Astrocyte (in vitro differentiated cells and primary cell): ENCODE data around the gene ADAMTS16. TPM values are rescaled to one million over a fixed set of nuclear protein-coding genes. Genes with fewer than 3 reads are reported as not detected.

Experiments used
- DNase-seq: peaks from one replicate; pipeline ENCODE4 v3.0.0-alpha.2; 2010; ENCODE audit warnings: low read depth
- FAIRE-seq: peaks from 2 replicates; lab custom pipeline; 2011; peaks lifted over from hg19 to GRCh38; lab: Jason Lieb, UNC
- H2AFZ ChIP-seq: 2 replicates; pipeline ENCODE4 v1.6.0; 2012; ENCODE audit warnings: low read depth, low read length, inconsistent platforms
- H3K27ac ChIP-seq: 2 replicates; pipeline ENCODE4 v1.5.1; 2011; ENCODE audit warnings: low read depth, low read length, inconsistent platforms
- H3K27me3 ChIP-seq: 2 replicates; pipeline ENCODE4 v1.6.0; 2011; ENCODE audit warnings: low read length, inconsistent platforms; ENCODE audit not compliant: insufficient read depth
- H3K36me3 ChIP-seq: 2 replicates; pipeline ENCODE4 v1.5.1; 2011; ENCODE audit warnings: low read length, inconsistent platforms; ENCODE audit not compliant: insufficient read depth
- H3K4me1 ChIP-seq: 2 replicates; pipeline ENCODE4 v1.5.1; 2011; ENCODE audit warnings: low read length, inconsistent platforms; ENCODE audit not compliant: insufficient read depth
- H3K4me2 ChIP-seq: 2 replicates; pipeline ENCODE4 v1.6.0; 2012; ENCODE audit warnings: low read length, inconsistent platforms
- H3K4me3 ChIP-seq: 2 replicates; pipeline ENCODE4 v1.5.1; 2011; ENCODE audit warnings: low read depth, mild to moderate bottlenecking, low read length, inconsistent platforms; ENCODE audit not compliant: insufficient read depth
- H3K79me2 ChIP-seq: 2 replicates; pipeline ENCODE4 v1.6.0; 2012; ENCODE audit warnings: mild to moderate bottlenecking, low read length, inconsistent platforms; ENCODE audit not compliant: insufficient read depth
- H3K9ac ChIP-seq: 2 replicates; pipeline ENCODE4 v1.6.0; 2012; ENCODE audit warnings: mild to moderate bottlenecking, low read length, inconsistent platforms
- H3K9me3 ChIP-seq: 2 replicates; pipeline ENCODE4 v1.5.1; 2012; ENCODE audit warnings: low read depth, mild to moderate bottlenecking, low read length, inconsistent platforms; ENCODE audit not compliant: insufficient read depth
- H4K20me1 ChIP-seq: 2 replicates; pipeline ENCODE4 v1.6.0; 2012; ENCODE audit warnings: low read length, inconsistent platforms; ENCODE audit not compliant: insufficient read depth
- H3K27ac Mint-ChIP-seq: one replicate; pipeline ENCODE4 v1.8.0; 2021; ENCODE audit warnings: mild to moderate bottlenecking, mixed read lengths; ENCODE audit not compliant: unreplicated experiment
- H3K27me3 Mint-ChIP-seq: one replicate; pipeline ENCODE4 v1.8.0; 2021; ENCODE audit warnings: low read depth, mixed read lengths; ENCODE audit not compliant: unreplicated experiment
- H3K36me3 Mint-ChIP-seq: one replicate; pipeline ENCODE4 v1.8.0; 2021; ENCODE audit warnings: low read depth, mixed read lengths; ENCODE audit not compliant: unreplicated experiment
- H3K4me1 Mint-ChIP-seq: one replicate; pipeline ENCODE4 v1.8.0; 2021; ENCODE audit warnings: low read depth, mixed read lengths; ENCODE audit not compliant: unreplicated experiment
- H3K4me3 Mint-ChIP-seq: one replicate; pipeline ENCODE4 v1.8.0; 2021; ENCODE audit warnings: mild to moderate bottlenecking, moderate library complexity, mixed read lengths; ENCODE audit not compliant: unreplicated experiment
- H3K9me3 Mint-ChIP-seq: one replicate; pipeline ENCODE4 v1.8.0; 2021; ENCODE audit warnings: mild to moderate bottlenecking, mixed read lengths; ENCODE audit not compliant: unreplicated experiment
- CTCF ChIP-seq: IDR thresholded peaks from 2 replicates; pipeline ENCODE4 v1.5.1; 2011; ENCODE audit warnings: low read depth, mild to moderate bottlenecking, inconsistent platforms, low read length, moderate library complexity; ENCODE audit not compliant: insufficient read depth
- EZH2 ChIP-seq: IDR thresholded peaks from 2 replicates; pipeline ENCODE4 v1.6.1; 2012; ENCODE audit warnings: mild to moderate bottlenecking, low read length, inconsistent platforms; ENCODE audit not compliant: insufficient read depth
- total RNA-seq: library from RNA; stranded (reverse); gene quantifications from 2 replicates; pipeline ENCODE4 v1.2.1, GENCODE V29; 2021

The ADAMTS16 gene
- total RNA-seq, 1 donor from 2014 or later: 5.7 TPM

- peaks cover 4% of the 10 kb centered on the region for H3K9me3 ChIP-seq
- Mint-ChIP-seq H3K9me3 (peaks cover 10% of the 10 kb centered on the region), H3K27me3 (no peaks in the 10 kb centered on the region), H3K4me1 (peaks cover 11% of the 10 kb centered on the region), H3K27ac (peak overlapping the region; percentile 69), H3K36me3 (peaks cover 3% of the 10 kb centered on the region), H3K4me3 (no peak overlapping the region)
- H4K20me1 ChIP-seq: no peaks in the 10 kb centered on the region
- H3K79me2 ChIP-seq: no peaks in the 10 kb centered on the region
- peak; percentile 82 for DNase-seq
- no peak overlapping the region for H3K4me3 ChIP-seq
- H3K9ac ChIP-seq: no peak overlapping the region
- FAIRE-seq: no peak
- H3K4me2 ChIP-seq: peak overlapping the region; percentile 30
- H3K27ac ChIP-seq: peak overlapping the region; percentile 8
- no peak overlapping the region for H2AFZ ChIP-seq
- H3K4me1 ChIP-seq: peaks cover 10% of the 10 kb centered on the region
- no peaks in the 10 kb centered on the region for H3K27me3 ChIP-seq
- TF ChIP-seq EZH2 (no peak), CTCF (no peak)
- no peaks in the 10 kb centered on the region for H3K36me3 ChIP-seq
Measured at GRCh38 chr5:5306696-5307095, 166.6 kb downstream of the ADAMTS16 start.

- TF ChIP-seq EZH2: no peak
- TF ChIP-seq CTCF: no peak
- no peak overlapping the region for H2AFZ ChIP-seq
- no peaks in the 10 kb centered on the region for H3K9me3 ChIP-seq
- DNase-seq (no peak), FAIRE-seq (no peak)
- no peak overlapping the region for H3K27ac ChIP-seq
- Mint-ChIP-seq H3K27ac (peak overlapping the region; percentile 81), H3K27me3 (no peaks in the 10 kb centered on the region), H3K4me3 (no peak overlapping the region), H3K36me3 (no peaks in the 10 kb centered on the region), H3K9me3 (peaks cover 4% of the 10 kb centered on the region), H3K4me1 (peaks cover 20% of the 10 kb centered on the region)
- H3K79me2 ChIP-seq: no peaks in the 10 kb centered on the region
- H3K9ac ChIP-seq: no peak overlapping the region
- H3K36me3 ChIP-seq: no peaks in the 10 kb centered on the region
- H3K4me3 ChIP-seq: no peak overlapping the region
- peaks cover 22% of the 10 kb centered on the region for H3K4me1 ChIP-seq
- H3K27me3 ChIP-seq: no peaks in the 10 kb centered on the region
- no peak overlapping the region for H3K4me2 ChIP-seq
- no peaks in the 10 kb centered on the region for H4K20me1 ChIP-seq
Measured at GRCh38 chr5:5308319-5308718, 168.2 kb downstream of the ADAMTS16 start.

- H4K20me1 ChIP-seq: no peaks in the 10 kb centered on the region
- no peak for FAIRE-seq
- no peak overlapping the region for H3K27ac Mint-ChIP-seq
Measured at GRCh38 chr5:5309645-5310044, 169.5 kb downstream of the ADAMTS16 start.

More at GRCh38 chr5:5309645-5310044, 169.5 kb downstream of the ADAMTS16 start:
- no peaks in the 10 kb centered on the region for H3K36me3 ChIP-seq
- peaks cover 29% of the 10 kb centered on the region for H3K4me1 ChIP-seq
- peaks cover 29% of the 10 kb centered on the region for H3K4me1 Mint-ChIP-seq
- DNase-seq: no peak
- no peaks in the 10 kb centered on the region for H3K9me3 Mint-ChIP-seq
- no peak overlapping the region for H2AFZ ChIP-seq
- H3K4me3 Mint-ChIP-seq: no peak overlapping the region
- no peak overlapping the region for H3K9ac ChIP-seq
- no peaks in the 10 kb centered on the region for H3K27me3 Mint-ChIP-seq
- no peaks in the 10 kb centered on the region for H3K27me3 ChIP-seq
- no peak overlapping the region for H3K27ac ChIP-seq
- no peak overlapping the region for H3K4me2 ChIP-seq
- TF ChIP-seq CTCF (no peak), EZH2 (no peak)
- no peaks in the 10 kb centered on the region for H3K9me3 ChIP-seq
- no peak overlapping the region for H3K4me3 ChIP-seq
- H3K36me3 Mint-ChIP-seq: no peaks in the 10 kb centered on the region
- no peaks in the 10 kb centered on the region for H3K79me2 ChIP-seq
